SHP77 (cell line): ENCODE results near the gene EPS8L2.
"Not testable (repeated sequence)": the region's sequence is repeated elsewhere in the genome, so short reads cannot be mapped to it uniquely, and the experiment has no call there.

Experiments used
- DNase-seq, 2 experiments: peaks; one replicate each; lab custom pipeline; 2025; lab: John Stamatoyannopoulos, UW

Gene EPS8L2

DNA sequence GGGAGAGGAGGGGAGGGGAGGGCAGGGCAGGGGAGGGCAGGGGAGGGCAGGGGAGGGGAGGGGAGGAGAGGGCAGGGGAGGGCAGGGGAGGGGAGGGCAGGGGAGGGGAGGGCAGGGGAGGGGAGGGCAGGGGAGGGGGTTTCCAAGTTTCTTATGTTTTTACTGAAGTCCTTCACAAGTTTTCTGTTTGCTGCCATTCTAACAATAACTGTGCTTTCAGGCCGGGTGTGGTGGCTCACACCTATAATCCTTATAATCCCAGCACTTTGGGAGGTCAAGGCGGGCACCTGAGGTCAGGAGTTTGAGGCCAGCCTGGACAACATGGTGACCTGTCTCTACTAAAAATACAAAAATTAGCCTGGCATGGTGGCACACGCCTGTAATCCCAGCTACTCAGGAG is 15.8 kb upstream of the EPS8L2 start:
- not testable (repeated sequence) for DNase-seq

DNA sequence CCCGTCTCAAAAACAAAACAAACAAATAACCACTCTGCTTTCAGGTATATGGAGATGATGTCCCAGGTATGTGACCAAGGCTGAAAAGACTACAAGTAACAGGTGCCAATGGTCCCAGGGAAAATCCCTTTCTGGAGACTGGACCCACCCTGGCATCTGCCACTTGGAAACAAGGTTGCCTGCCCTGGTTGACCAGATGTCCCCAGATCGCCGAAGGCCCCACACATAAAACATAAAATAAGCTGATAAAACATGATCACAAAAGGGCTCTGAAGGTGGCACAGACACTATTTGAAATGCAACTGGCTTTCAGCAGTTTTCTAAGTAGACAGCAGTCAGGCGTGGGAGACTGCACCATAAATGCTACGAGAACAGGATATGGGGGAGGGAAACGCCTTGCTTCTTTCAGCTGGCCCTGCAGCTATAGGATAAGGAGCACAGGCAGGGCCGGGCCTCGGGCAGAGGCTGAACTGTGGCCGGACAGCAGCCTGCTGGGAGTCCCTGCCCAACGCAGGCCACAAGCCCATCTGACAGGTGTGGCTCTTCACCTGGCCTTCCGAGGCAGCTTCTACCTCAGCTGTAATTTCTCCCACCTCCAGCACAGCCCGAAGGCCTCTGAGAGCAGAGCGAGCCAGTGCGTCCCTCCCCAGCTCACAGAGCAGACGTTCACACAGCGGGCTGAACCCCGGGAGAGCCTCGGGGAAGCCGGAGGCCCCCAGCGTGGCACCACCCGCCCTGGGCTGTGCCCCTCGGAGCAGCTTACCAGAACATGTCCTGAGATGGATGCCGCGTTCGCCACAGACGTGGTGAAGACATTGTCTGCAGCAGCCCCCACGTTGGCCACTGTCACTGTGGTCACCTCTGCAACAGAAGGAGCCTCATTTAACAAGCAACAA is 15.0 kb upstream of the EPS8L2 start:
- DNase-seq = no peak

DNA sequence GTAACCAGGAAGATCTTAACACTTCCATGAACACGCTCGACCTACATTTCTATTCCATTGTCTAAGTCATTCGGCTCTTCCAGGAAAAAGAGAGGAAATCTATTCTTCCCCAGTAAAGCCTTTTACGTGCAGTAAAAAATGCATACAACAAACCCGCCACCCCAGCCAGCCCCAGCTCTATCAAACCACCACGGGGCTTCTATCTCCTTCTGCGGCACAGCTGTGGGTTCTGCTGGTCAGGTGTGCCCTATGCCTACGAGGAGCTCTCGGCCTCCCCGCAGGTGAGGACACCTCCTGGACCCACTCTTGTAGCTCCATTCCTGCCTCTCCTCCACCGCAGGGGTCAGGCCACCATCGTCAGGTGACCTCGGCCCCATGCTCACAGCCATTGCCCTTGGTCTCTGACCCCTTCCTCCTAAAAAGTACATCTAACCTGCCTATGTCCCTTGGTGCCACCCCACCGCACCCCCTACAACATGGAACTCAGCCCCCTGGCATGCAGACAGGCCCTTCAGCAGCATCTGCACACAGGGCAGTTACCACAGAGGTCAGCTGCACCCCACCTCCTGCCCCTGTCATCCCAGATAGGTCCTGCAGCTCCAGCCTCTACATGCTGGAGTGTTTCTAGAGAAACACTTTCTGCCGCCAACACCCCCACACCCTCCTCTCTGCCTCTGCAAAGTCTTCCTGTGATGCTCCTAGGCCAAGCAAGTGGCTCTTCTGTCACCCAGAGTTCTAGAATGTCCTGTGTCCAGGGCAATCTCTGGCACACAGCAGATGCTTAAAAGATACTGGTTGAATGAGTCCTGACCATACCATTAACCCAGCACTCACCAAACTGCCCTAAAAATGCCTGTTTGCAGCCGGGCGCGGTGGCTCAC is 14.1 kb upstream of the EPS8L2 start:
- no peak for DNase-seq

DNA sequence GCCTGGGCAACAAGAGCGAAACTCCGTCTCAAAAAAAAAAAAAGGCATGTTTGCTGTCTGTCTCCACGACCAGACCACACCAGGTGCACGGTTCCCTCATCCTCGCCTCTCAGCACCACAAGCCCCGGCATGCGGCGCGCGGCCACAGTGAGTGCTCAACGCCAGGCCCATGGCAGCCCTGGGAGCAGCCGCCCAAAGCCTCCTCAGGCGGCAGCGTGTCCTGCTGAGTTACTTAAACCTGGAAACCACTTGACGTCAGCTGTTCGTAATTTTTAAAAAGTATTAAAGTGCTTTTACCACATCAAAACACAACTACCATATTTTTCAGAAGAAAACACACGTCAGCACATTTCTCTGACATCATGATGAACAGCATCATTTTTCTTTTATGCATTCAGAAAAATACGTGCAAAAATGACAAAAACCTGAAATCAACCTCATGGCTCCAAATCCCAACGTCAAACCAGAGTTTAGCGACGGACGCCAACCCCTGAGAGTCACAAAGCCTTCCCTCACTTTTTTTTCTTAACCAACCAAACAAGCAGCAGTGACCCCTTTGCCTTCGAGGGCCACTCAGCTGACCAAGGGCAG is 13.1 kb upstream of the EPS8L2 start:
- peak in 1 of 2 experiments; percentile 48 for DNase-seq

DNA sequence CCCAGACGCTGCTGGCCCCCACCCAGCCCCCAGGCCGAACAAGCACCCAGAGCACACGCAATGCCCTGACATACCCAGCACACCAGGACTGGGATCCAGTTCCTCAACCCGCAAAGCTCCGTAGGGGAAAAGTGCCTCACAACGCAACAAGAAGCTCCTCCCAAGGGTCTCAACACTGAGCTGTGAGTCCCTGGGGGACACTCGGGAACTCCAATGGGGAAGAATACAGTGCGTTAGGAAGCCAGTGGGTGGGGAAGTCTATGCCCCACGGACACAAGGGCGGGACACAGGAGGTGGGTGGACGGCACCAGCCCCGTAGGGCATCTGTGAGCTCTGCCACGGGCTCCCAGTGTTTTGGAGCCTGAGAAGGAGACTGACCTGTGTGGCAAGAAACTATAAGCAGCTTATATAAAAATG is 12.6 kb upstream of the EPS8L2 start:
- no peak for DNase-seq

DNA sequence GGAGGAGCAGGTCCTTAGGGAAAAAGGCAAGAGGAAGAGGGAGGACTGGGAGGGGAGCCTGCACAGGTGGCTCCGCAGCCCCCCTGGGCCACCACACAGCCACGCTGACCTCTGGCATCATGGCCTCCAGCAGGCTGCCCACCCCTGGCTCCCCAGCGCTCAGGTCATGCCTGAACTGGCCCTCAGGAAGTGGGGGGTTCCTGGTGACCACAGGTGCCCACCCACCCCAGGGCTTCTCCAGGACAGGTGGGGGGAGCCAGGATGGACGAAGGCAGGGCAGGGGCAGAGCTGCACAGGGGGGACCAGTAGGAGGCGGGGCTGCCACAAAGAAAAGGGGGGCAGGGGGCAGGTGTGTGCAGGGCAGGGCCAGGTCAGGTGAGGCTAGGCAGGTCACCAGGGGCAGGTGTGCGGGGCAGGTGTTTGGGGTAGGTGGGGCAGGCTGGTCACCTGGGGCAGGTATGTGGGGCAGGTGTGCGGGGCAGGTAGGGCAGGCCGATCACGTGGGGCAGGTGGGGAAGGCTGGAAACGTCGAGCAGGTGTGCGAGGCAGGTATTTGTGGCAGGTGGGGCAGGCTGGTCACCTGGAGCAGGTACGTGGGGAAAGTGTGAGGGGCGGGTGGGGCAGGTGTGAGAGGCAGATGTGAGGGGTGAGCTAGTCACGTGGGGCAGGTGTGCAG is 12.0 kb upstream of the EPS8L2 start:
- DNase-seq = no peak

DNA sequence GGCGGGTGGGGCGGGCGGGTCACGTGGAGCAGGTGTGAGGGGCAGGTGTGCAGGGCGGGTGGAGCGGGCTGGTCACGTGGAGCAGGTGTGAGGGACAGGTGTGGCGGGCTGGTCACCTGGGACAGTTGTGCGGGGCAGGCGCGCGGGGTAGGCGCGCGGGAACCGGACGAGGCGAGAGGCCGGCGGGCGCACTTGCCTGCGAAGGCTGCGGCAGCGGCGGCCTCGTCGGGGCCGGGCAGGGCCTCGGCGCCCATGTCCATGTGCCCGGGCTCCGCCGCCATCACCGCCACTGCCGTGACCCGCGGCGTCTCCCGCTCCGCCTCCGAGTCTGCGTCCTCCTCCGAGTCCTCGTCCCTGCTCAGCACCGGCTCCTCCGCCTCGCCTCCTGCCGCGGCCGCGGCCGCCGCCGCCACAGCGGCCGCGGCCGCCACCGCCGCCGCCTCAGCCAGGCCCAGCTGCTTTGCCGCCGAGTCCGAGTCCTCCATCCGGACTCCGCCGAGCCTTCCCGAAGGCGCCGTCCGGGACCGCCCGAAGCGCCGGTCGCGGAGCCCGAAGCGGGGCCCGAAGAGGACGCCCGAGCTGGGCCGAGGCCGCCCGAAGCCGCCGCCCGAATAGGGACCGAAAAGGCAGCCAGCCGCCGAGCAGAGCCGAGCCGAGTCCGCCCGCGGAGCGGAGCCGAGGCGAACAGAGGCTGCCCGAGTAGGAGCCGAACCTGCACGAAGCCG is 11.3 kb upstream of the EPS8L2 start, which contains the start of gene DEAF1:
Gene DEAF1 (minus strand): TSS at position 660 of the 725 bp plus-strand sequence. CDS start 175 bp downstream, at position 485.
- DNase-seq = peak; percentile 61 to 64

DNA sequence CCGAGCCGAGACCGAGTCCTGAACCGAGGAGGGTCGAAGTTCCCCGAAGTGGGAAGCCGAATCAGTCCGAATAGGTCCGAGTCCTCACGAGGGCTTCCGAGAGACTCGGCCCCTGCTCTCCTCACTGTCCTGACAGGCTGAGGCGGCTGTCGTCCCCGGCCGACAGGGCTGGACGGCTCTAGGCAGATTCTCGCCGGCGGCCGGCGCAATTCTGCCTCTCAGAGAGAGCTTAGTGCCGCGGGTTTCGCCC is 10.8 kb upstream of the EPS8L2 start:
- DNase-seq = no peak

DNA sequence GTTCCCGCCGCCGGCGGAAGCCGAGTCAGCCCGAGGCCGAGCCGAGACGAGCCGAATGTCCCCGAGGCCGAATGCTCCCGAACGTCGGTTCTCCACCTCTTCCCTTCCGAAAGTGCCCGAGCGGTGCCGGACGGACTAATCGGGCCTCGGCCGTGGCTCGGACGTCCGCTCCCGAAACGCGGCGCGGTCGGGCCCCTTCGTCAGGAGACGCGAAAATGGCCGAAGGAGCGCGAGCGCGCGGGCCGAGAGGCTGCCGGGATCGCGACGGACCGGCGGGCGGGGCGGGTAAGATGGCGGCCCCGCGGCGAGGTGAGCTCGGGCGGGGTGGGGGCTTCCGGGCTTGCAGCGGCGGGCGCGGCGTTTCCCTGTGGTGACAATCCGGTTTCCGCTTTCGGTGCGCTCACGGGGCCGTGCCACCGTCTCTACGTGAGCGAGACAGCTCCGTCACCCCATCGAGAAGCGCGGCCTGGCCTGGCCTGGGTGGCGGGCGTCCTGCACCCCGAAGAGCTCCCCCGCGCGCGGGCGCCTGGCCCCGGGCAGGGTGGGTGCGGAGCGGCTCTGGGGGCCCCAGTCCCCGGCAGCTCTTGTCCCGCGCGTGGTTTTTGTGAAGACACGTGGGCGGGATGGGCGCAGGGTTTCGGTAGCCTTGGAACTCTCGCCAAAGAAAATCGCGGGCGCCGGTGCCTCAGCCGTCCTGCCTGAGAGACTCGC is 10.3 kb upstream of the EPS8L2 start, which contains the start of gene TMEM80:
Gene TMEM80 (plus strand): TSS at position 279 of the 711 bp plus-strand sequence. CDS start 12 bp downstream, at position 291.
- DNase-seq = peak; percentile 49 to 69

DNA sequence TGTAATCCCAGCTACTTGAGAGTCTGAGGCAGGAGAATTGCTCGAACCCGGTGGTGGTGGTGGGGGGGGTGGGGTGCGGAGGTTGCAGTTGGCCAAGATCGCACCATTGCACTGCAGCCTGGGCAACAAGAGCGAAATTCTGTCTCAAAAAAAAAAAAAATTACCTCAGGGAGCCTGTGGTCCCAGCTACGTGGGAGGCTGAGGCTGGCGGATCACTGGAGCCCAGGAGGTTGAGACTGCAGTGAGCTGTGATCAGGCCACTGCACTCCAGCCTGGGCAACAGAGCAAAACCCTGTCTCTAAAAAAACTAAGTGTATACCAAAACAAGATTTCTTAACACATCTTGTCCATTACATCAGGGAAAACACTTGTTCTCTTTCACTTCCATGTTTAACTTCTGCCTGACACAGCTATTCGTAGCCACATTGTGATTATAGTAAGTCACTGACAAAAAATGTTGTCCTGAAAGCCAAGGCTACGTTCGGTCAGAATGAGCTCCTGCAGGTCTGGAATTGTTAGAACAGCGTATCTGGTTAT is 9.0 kb upstream of the EPS8L2 start:
- DNase-seq = no peak

DNA sequence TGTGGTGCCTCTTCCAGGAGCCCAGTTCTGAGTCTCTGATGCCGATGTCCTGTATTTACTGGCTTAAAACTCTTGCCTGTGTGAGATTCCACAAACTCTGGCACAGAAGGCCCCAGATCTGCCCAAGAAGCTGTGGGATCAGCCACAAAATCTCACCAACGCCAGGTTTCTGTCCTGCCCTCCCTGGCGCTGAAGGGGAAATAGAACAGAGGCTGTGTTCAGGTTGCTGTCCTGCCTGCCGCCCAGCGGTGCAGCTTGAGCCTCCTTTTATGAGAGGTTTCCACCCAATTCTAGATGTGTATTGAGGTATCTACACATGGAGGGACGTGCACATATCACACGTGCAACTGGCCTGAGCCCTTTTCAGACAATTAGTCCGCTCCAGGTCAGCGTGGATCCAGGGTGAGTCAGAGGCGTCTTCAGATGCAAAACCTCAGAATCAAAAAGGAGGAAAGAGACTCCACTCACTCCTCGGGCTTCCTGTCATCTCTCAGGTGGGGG is 8.2 kb upstream of the EPS8L2 start:
- no peak for DNase-seq

DNA sequence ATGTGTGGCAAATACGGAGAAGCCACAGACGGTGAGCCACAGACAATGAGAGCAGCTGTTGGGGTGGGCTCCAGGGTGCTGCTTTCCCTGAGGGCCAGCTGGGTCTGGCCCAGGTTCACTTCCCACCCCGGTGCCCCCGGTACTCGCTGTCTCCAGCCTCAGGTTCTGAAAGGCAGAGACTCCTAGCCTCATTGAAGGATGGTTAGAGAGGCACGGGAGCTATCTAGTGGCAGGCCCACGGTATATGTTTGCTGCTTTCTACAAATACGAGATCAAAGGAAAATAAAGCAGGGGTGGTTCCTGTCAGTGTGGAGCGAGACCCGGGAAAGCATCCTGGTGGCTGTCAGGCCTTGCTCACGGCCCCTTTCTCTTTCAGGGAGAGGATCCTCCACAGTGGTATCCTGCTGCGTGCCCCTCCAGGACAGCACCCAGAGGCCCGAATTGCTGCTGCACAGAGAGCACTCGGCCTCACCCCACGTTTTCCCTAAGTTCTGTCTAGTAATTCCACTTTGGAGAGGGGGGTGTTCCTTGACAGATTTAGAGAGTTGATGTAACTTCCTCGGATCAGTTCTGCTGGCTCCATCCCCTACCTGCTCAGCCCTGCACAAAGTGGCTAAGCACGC is 7.4 kb upstream of the EPS8L2 start:
- DNase-seq = no peak

DNA sequence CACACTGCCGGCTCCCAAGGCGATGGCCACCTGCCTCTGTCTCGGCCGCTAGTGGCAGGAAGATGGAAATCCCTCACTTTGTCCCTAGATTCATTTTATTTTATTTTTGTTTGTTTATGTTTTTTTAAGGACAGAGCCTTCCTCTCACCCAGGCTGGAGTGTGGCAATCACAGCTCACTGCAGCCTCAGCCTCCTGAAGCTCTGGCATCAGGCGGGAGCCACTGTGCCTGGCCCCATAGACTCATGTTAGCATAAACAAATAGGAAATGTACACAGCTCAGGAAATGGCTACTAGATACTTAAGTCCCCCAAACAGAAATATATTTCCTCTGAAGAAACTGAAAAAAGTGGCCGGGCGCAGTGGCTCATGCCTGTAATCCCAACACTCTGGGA is 6.9 kb upstream of the EPS8L2 start:
- DNase-seq = no peak

DNA sequence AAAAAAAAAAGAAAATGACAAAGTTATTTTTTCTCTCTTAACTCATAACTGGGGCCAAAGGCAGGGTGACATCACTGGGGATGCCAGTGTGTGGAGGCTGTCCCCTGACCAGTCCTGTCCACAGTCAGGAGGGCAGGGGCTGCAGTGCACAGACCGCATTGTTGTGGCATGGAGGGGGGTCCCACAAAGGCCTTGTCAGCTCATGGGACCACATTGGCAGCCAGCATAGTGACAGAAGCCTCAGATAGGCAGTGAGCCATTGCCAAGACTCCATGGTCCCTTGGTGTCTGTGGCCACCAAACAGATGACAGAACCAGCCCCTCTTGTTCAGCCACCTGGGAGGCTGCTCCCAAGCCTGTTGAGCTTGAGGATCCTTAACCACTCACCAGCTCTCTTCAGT is 6.3 kb upstream of the EPS8L2 start:
- DNase-seq = no peak

DNA sequence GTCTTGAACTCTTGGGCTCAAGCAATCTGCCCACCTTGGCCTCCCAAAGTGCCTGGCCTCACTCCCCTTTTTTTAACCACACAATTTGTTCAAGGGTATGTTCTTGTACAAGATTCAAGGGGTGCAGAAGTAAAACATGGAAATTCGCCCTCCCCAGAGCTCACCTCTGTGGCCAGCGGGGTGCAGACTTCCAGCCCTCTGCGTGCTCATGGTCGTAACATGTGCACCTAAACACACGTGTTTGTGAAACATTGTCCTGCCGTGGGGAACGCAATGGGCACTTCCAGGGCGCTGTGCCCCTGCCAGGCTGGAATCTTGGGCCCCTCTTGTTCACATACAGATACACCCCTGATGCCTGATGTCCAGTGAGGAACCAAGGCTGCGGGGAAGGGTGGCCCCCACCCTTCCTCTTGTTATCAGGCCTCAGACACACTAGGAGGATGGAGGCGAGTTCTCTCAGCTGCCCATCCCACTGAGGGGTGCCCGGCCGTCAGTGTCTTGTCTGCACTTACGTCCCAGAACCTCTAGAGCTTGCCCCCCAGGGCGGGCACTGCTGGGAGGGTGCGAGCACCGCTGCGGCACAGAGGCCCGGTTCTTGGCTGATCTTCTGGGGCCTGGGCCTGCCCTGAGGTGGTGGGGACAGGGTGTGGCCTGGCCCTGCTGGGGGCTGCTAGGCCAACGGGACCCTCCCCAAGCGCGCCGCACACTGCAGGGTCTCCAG is 4.1 kb upstream of the EPS8L2 start:
- DNase-seq = no peak

DNA sequence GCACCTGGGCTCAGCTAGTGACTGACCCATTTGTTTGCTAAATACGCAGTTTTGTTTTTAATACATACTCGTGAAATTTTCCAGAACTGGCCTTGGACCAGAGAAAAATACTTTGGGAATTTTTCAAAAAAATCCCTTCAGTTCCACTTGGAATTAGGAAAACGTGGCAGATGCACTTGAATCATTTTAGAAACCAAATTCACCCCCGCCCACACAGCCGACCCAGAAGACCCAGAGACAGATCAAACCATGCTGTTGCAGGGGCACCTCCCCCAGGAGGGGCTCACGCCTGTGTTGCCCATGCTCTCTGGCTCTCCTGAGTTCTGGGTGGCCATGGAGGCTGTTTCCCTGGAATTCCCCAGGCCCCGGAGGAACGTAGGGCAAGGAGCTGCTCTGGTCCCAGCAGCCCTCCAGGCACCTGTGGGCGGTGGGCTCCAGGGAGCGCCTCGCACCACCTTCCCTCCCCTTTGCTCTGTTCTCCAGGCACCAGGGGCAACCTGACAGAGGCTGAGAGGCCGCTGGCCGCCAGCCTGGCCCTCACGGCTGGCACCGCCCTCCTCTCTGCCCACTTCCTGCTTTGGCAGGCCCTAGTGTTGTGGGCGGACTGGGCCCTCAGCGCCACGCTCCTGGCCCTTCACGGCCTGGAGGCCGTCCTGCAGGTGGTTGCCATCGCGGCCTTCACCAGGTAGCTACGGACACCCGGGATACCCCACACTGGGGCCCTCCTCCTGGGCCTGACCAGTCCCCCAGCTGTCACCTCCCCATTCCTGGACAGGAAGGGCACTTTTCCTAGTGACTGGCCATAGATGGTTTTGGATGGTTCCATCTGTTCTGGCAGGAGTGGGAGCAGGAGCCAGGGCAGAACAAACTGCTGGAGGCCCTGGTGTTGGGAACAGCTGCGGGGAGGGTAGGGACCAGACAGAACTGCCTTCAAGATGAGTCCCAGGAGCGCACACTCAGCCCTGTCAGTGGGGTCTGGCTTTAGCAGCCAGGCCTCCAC is 3.3 kb upstream of the EPS8L2 start:
- DNase-seq = no peak

DNA sequence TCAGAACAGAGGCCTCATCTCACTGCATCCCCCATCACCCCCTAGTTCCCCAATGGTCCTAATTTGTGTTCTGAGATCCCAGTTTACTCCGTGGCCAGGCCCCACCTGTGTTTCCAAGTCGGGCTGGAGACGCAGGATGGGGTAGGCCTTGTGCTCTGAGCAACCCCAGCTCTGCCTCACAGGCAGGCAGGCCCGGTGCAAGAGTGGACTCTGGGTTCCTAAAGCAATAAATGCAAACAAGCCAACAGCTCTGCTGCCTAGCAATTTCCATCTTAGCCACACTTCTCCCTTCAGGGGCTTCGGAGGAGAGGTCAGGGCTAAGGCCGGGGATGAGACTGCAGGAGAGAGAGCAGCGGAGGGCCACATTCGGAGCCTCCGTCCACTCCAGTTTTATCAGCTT is 2.5 kb upstream of the EPS8L2 start:
- DNase-seq = no peak

DNA sequence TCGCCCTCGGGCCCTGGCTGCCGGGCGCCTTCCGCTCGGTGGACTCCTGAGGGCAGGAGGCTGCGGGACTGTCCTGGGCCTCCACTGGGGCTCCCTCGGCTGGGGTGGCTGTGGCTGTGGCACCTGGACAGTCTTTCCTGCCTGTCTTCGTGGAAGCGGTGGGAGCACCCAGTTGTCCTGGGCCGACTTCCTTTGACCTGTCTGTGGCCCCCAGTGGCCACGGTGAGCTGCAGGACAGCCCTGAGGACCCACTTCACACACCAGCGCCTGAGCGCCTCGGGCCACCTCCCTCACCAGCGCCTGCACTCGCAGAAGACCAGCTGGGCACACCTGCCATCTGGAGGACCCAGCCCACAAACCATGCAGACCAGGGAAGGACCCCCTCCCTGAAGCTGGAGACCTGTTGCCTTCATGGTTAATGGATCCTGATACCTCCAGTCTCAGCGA is 1.8 kb upstream of the EPS8L2 start:
- no peak for DNase-seq
